ENCODE data around the gene KCNQ1. TPM values are rescaled to one million over a fixed set of nuclear protein-coding genes. Genes with fewer than 3 reads are reported as not detected.

KCNQ1 gene
- total and polyA plus RNA-seq, 2 of the 13 experiments (the other 11 are each of a cell fraction or from before 2014, with no cell fraction given), result 0.02 to 0.08 TPM

GRCh38 chr11:2564588-2565425 is 120.0 kb downstream of the KCNQ1 start:
- no TSS peak for BruUV-seq (replicated peaks)
- no peak overlapping the region for H3K4me3 ChIP-seq (replicated peaks in 1 of 3; ENCODE audit: insufficient read depth in 1 of 3, low read depth in 2 of 3, low read length in 3 of 3)
- ChIA-PET CTCF (ENCODE audit: low intra/inter-chr PET ratio, low total read pairs) (no interaction called here), POLR2A (interaction anchor here (1.3 to 4.0 kb wide), 6 partner anchors 31 to 328 kb away, joined by 3 to 40 read pairs (median 7); partner anchors contain the start of gene KCNQ1OT1)
- TF ChIP-seq HNF1B (CRISPR knock-in tag; IDR thresholded peaks at IDR 0.05), result no peak
- no peak for TF ChIP-seq ZNF446 (CRISPR knock-in tag; IDR thresholded peaks at IDR 0.05)
- TF ChIP-seq, protein P1, sequence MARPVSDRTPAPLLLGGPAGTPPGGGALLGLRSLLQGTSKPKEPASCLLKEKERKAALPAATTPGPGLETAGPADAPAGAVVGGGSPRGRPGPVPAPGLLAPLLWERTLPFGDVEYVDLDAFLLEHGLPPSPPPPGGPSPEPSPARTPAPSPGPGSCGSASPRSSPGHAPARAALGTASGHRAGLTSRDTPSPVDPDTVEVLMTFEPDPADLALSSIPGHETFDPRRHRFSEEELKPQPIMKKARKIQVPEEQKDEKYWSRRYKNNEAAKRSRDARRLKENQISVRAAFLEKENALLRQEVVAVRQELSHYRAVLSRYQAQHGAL (CRISPR knock-in tag; IDR thresholded peaks at IDR 0.05; ENCODE audit: not compliant biosample characterization), result no peak
- H3K4me1 ChIP-seq (ENCODE audit: insufficient read depth, low read length), result peaks cover 78% of the 10 kb centered on the region
- in situ Hi-C loops (cut with HindIII; ENCODE audit: extremely low pct_ligation_motif_present, low pct_unique_long_range_greater_than_20kb), result no loop called here
- H3K9ac ChIP-seq (ENCODE audit: insufficient read depth, low read depth, low read length), result no peak overlapping the region
- no peak for ATAC-seq
- WGBS (ENCODE audit: low lambda C conversion rate), result 96% methylated on average over 16 of the region's 16 CpGs
- H3K27ac ChIP-seq (ENCODE audit: extremely low read length, insufficient read depth, low read length), result peak overlapping the region; percentile 91
- no peaks in the 10 kb centered on the region for H3K79me2 ChIP-seq (ENCODE audit: insufficient read depth, low read length)
- H3K9me3 ChIP-seq (ENCODE audit: low read length), result no peaks in the 10 kb centered on the region
- DNase-seq (ENCODE audit: low spot score), result no peak
- H4K20me1 ChIP-seq (ENCODE audit: insufficient read depth, low read length), result no peaks in the 10 kb centered on the region
- H3K27me3 ChIP-seq (ENCODE audit: control insufficient read depth in 1 of 2, insufficient read depth in 2 of 2, low read length in 2 of 2), result no peaks in the 10 kb centered on the region
- H3K36me3 ChIP-seq (replicated peaks in 1 of 2; ENCODE audit: control insufficient read depth in 1 of 2, insufficient read depth in 2 of 2, low read length in 2 of 2), result no peaks in the 10 kb centered on the region
- intact Hi-C loops (cut with micrococcal nuclease; ENCODE audit: unreplicated experiment), result no loop called here
- FAIRE-seq, result no peak
- no peak overlapping the region for H2AFZ ChIP-seq (ENCODE audit: low read length)
- H3K4me2 ChIP-seq (ENCODE audit: low read depth, low read length), result no peak overlapping the region

Data from HepG2 (cell line).